GF-D8 (cell line): ENCODE measurements around the gene ATXN10.

Experiments used
- DNase-seq: peaks from one replicate; lab custom pipeline; 2025; lab: John Stamatoyannopoulos, UW

The ATXN10 gene

DNA sequence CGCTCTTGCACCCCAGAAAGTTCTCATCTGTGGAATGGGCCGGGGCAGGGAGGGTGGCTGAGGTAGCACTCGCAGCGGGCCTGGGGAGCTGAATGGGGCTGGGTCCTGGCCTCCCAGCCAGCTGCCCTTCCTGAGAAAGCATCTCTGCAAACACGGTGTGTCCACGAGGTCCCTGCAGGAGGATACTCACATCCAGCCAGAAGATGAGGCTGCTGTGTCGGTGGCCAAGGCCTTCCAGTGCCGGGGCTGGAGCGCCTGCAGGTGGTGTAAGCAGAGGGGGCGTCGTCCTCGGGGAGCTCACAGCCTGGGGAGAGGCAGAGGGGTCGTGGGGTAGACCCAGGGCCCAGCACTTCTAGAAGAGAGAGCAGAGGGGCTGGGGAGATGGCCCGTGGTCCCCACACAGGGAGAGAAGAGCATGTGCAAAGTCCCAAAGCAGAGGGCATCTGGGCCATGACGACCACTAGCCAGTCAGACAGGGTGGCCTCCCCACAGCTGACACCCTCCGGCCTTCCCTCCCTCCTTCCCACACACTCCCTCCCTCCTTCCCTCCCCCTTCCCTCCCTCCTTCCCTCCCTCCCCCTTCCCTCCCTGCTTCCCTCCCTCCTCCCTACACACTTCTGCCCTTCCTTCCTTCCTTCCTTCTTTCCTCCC, 207.4 kb downstream of the ATXN10 start:
- DNase-seq, result no peak

DNA sequence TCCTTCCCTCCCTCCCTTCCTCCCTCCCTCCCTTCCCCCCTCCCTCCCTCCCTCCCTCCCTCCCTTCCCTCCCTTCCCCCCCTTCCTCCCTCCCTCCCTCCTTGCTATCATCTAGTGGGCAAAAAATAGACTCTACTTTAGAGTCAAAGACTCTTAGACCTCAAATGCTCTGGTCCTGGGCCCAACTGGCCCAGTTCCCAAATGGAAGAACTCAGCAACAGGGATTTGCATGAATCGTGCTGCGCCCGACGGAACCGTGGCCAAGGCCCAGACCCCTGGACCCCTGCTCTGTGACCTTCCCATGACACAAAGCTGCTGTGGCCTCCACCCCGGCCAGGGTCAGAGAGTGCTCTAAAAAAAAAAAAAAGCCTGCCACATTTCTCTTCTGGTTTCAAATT, 207.9 kb downstream of the ATXN10 start:
- DNase-seq, result no peak

DNA sequence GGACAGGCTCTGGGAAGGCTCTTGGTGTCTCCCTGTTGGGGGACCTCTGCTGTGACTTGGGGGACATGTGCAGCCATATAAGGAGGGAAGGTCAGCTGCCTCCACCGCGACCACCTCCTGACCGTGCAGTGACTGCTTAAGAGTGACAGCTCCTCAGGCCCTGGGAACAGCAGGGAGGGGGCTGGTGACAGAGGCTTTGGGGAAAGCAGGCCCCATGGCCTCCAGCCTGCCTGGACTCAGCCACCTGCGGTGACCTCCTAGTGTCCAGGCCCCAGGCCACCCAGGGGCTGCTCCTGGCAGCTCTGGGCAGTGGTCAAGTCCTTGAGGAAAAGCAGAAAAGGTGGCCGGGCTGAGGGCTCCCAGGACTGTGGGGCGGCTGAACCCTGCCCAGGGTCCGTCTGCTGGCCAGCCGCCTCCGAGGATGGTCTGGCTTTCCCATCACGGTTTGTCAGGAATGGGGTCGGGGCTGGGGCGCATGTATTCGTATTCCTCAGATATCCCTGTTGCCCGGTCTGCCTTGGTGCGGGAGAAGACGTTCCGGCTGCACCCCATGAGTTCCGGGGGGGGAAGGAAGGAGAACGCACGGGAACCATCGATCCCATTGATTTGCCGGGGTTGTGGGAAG, 208.6 kb downstream of the ATXN10 start:
- no peak for DNase-seq

- no peak for DNase-seq
These were observed 209.3 kb downstream of the ATXN10 start for GRCh38 chr22:45880716-45881523.

DNA sequence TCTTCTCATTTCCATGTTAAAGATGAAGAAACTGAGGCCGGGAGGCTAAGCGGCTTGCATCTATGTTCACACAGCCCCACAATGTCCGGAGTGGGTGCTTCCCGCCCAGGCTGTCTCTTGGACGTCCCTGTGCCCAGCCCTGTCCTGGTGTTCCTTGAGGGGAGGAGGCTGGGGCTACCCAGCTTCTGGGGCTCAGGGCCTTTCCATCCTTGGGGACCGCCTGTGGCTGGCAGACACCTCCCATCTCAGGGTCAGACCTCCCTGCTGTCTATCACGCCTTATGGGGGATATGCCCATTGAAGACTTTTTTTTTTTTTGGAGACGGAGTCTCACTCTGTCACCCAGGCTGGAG, 209.9 kb downstream of the ATXN10 start:
- DNase-seq, result no peak

GRCh38 chr22:45882881-45883810, 211.5 kb downstream of the ATXN10 start:
- DNase-seq, result no peak

- DNase-seq, result no peak
These were observed 212.2 kb downstream of the ATXN10 start for GRCh38 chr22:45883811-45884170.

GRCh38 chr22:45884201-45885062, 212.8 kb downstream of the ATXN10 start:
- no peak for DNase-seq

- no peak for DNase-seq
These were observed 213.7 kb downstream of the ATXN10 start for GRCh38 chr22:45885171-45885840.

- DNase-seq, result no peak
These were observed 214.3 kb downstream of the ATXN10 start for GRCh38 chr22:45885941-45886395.

GRCh38 chr22:45886540-45886939, 214.9 kb downstream of the ATXN10 start:
- DNase-seq, result no peak

GRCh38 chr22:45887202-45888131, 215.8 kb downstream of the ATXN10 start:
- DNase-seq, result no peak

DNA sequence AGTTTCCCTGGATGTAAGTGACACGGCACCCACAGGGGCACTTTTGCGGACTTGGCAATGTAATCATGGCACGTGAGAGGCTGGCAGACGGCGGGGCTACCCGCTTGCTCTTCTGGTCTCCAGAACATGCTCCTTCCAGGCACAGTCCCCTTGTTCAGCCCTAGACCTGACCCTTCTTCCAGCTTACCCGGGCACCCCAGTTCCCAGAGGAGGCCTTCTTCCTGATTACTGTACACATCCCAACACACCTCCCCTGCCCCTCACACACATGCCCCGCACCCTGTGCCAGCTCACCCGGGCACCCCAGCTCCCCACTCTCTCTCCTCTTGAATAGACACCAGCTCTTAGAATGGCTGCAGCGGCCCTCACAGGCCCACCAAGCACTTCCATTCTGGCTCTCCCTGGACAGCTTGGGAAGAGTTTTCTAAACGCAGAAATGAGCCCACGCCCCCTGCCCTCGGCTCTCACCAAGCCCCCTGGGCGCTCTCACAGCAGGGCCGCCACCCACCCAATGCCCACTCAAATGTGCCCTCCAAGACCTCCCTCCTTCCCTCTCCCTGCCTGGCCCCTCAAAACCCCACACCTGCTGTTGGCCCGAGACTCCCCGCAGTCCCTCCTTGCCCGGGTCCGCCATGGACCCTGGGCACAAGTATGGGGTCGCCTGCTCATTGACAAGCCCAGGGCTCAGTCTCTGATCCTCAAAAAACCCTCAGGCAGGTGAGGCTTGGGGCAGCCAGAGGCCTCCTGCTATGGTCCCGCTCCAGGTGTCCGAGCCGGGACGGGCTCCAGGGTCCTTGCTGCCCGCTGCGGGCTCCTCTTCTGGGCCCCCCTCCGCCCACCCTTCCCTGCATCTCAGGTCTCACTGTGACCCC, 216.8 kb downstream of the ATXN10 start:
- no peak for DNase-seq

- no peak for DNase-seq
These were observed 217.5 kb downstream of the ATXN10 start for GRCh38 chr22:45889093-45889538.

DNA sequence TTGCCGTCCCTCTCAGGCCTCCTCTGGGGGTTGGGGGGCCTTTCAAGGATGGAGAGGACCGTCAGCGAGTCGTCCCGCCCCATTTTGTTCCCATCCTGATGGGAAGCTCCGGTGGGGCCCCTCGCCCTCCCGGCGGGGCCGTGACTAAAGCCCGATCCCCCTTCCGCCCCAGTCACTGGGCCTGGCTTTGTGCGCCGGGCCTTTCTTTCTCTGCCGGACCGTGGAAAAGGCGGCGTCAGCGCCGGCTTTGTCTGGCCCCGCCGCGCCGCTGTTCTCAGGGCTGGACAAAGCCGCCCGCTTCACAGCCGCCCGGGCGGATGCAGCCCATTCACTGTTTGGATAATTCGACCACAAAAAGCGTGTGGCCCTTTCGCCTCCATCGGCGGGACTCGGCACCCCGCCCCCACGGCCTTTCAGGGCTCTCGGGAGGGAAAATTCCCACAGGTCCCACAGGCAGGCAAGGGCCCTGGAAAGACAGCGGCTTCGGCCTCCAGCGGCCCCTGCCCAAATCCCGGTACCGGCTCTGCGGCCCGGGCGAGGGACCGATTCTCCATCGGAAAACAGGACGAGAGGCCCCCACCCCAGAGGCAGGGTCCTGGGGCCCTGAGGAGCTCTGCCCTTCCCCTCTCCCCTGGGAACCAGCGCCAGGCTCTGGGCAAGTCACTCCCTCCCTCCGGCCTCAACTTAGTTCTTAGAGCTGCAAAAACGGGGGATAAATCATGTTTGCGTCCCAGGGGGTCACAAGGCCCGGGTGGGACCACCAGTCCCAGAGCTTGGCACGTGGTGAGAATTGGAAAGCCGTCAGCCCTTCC, 218.1 kb downstream of the ATXN10 start:
- DNase-seq, result no peak

DNA sequence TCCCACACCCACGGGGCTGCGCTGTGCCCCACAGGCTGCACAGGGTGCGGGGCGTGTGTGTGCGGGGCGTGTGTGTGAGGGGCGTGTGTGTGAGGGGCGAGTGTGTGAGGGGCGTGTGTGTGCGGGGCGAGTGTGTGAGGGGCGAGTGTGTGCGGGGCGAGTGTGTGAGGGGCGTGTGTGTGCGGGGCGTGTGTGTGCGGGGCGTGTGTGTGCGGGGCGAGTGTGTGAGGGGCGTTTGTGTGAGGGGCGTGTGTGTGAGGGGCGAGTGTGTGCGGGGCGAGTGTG, 218.7 kb downstream of the ATXN10 start:
- DNase-seq, result no peak

- DNase-seq, result no peak
These were observed 219.4 kb downstream of the ATXN10 start for GRCh38 chr22:45891021-45891421.

DNA sequence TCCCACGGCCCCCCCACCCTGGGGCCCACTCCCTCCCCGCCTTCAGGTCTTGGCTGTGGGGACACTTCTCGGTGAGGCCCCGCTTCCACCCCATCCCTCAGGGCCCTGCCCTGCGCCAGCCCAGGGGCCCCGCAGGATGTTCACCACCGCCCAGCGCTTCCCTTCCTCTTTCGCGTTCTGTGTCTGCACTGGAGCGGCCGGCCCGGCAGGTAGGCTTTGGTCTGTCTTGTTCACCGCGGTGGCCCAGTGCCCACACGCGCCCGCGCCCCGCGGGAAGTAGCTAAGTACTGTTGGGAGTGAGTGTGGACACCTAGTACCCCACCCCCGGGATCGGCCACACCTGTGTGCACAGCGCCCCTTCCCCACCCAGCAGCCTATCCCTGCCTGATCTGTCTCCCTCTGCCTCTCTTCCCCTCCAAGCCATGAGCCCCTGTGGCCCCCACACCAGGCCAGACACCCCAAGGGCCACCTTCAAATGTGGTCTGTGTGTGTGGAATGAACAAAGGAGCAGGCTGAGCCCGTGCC, 219.9 kb downstream of the ATXN10 start:
- no peak for DNase-seq
